Islet precursor cell (in vitro differentiated cells): ENCODE results near the gene MLLT10.
"Not testable (repeated sequence)": the region's sequence is repeated elsewhere in the genome, so short reads cannot be mapped to it uniquely, and the experiment has no call there.

Source experiments
- DNase-seq: peaks from one replicate; pipeline ENCODE4 v3.0.0-alpha.2; 2018

Gene MLLT10

GRCh38 chr10:21707498-21707897, 173.5 kb downstream of the MLLT10 start:
- no peak for DNase-seq

- no peak for DNase-seq
Measured at GRCh38 chr10:21712975-21713374, 178.9 kb downstream of the MLLT10 start.

- no peak for DNase-seq
Measured at GRCh38 chr10:21715531-21716195, 181.6 kb downstream of the MLLT10 start.

- not testable (repeated sequence) for DNase-seq
Measured at GRCh38 chr10:21717437-21718054, 183.5 kb downstream of the MLLT10 start.

DNA sequence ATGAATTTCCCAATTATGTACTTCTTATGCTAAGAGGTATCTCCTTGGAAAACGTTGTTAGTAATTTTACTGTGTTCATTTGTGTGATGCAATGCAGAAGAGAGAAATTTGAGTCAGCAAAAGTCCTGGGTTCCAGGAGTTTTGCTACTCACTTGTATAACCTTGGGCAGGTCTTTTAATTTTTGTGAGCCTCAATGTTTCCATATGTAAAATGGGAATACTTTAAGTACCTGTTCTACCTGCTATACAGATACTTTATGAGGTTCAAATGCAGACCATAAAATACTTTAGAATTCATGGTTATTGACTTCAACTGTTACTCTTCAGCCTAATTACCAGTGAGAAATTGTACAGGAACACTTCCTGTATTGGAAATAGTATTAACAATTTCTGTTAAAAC, 185.5 kb downstream of the MLLT10 start:
- DNase-seq: no peak

GRCh38 chr10:21720090-21720489, 186.1 kb downstream of the MLLT10 start:
- DNase-seq: no peak

- no peak for DNase-seq
Measured at GRCh38 chr10:21721000-21721665, 187.1 kb downstream of the MLLT10 start.

DNA sequence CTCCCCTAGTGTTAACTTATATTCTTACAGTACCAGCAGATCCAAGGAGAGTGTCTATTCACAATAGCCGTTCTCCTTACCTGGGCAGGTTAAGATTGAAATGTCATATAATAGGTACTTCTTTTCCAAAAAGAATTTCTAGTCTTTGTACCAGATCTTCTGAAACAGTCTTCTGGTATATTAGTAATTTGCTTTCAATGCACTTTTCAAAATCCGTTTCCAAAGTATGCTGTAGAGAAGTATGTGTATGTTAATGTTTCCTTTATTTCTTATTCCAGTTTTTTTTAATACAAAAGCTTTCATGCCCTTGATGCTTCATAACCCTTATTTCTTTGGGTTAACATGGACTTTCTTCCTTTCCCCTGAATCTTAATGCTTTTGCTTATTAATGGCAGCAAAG, 188.2 kb downstream of the MLLT10 start:
- DNase-seq: no peak

DNA sequence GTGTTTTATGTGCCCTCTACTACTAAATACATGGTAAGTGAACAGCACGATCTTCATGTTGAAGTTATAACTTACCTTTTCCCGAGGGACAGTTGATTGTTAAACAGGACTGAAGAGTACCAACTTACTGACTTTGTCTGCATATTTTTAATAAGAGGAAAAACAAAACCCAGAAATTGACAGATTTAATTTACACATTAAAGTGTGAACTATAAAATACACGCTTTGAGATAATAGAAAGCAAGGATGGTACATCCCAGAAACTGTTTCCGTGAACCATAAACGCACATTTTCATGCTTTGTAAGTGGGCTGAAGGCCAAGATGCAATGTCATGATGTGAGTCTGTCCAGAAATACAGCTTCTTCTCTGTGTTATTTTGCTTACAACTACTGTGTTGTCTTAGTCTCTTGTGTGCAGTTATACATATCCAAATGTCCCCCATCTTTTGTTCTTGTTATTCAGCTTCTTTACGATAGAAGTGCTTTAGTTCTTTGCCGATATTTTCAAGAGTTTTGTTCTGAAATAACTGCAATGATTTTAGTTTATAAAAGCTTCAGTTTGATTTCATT, 190.1 kb downstream of the MLLT10 start:
- no peak for DNase-seq

DNA sequence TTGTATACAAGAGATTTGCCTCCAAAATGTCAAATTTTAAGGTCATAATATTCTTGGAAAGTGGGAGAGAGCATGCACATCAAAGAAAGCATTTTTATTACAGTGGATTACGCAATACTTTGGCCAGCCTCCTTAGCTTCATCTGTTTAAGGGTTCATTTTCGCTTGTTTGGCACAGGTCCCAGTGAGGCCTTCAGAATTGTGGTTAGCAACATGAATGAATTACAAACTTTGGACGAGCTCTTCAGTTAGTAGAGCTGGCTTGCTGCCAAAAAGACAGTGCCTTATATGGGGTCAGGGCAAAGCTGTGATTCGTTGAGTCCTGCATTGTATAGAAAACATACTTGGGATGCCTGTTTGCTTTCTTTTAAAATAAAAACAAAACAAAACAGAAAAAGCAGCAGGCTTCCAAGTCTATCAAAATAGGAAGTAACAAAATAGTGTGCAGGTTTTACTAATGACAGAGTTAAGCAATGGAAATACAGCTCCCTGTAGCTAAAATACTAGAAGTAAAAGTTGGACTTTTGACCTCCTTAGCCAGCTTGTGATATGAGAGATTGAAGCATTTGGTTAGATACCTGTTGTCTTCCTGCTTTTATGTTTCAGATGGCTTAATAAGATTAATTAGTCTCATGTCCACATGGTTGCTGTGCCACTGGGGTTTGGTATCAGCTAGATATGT, 190.8 kb downstream of the MLLT10 start:
- DNase-seq: no peak

- no peak for DNase-seq
Measured at GRCh38 chr10:21726601-21727225, 192.7 kb downstream of the MLLT10 start.

DNA sequence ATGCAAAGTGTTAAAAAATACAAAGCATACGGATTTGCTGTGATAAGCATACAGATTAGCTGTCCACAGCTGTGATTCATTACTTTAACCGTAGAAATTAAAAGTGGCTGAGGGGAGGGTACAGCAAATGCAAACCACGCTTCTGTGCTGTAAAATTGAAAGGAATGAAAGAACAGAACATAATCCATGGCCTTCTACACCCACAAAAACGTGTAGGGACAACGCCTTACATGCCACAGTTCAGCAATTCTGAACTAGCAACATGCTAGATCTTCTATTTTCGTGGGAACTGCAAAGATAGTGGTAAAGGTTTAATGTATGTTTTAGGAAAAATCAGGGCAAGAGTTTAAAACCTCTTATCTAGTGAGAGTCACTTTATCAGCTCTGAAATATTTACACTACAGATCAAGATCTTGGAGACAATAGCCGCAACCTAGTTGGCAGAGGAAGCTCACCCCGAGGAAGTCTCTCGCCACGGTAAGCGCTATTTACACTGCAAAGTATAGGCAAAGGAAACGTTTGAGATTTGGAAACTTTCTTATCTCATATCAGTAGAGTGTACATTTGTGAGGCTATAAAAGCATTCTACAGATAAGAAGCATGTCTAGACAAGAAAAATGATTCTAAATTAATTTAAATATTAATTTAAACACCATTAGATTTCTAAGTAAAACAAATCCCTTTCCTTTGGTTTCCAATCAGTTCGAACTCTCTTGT, 193.6 kb downstream of the MLLT10 start:
- no peak for DNase-seq

- DNase-seq: no peak
Measured at GRCh38 chr10:21728618-21729017, 194.6 kb downstream of the MLLT10 start.

DNA sequence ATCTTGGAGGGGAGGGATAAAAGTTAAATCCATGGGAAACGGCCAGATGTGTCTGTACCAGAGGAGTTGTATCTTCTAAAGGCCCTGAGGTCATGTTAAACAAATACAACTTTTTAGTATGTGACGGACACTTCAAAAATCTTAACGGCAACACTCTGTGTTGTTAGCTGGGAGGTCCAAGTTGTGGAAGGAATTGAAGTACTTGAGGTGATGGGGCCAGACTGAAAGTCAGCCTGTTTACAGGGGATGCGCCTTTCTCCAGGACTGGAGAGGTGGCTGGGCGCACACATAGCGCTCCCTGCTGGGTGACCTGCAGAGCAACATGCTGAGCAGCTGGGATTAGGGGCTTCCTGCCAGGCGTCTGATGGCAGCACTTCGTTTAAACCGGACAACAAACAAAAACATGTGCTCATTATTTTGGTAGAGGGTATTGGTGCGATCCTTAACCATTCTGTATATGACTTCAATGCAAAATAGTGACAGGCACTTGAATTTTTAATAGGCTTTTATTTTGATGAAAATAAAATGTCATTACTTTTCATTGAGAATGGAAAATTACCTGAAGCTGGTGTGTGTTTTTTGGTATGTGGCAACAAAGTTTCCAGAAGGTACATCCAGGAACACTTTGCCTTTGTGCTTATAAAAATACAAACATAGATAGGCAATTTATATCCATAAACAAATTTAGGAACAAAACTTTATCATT, 198.2 kb downstream of the MLLT10 start:
- peak; percentile 91 for DNase-seq

DNA sequence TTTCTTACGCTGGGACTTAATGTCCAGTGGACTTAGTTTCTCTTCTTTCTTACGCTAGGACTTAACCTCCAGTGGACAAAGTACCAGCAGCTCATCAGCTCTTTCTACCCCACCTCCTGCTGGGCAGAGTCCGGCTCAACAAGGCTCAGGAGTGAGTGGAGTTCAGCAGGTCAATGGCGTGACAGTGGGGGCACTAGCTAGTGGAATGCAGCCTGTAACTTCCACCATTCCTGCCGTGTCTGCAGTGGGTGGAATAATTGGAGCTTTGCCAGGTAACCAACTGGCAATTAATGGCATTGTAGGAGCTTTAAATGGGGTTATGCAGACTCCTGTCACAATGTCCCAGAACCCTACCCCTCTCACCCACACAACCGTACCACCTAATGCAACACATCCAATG, 199.7 kb downstream of the MLLT10 start:
- no peak for DNase-seq

DNA sequence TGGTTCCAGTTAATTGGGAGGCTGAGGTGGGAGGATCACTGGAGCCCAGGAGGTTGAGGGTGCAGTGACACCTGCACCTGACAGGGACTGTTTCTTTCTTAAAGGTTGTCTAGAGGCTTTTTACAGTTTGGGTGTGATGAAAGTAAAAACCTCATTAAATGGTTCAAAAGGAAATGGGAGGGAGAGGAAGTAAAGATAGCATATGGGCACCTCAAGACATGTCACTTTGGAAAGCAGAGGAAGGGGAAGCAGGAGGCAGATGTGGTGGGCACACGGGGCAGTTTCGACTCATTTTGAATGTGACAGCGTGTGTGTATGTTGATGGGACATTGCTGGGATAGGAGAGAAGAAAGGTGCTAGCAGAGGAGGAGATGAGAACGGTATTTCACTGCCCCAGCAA, 203.1 kb downstream of the MLLT10 start:
- DNase-seq: no peak

- no peak for DNase-seq
Measured at GRCh38 chr10:21740989-21741388, 207.0 kb downstream of the MLLT10 start.

- no peak for DNase-seq
Measured at GRCh38 chr10:21742740-21743412, 208.8 kb downstream of the MLLT10 start.

DNA sequence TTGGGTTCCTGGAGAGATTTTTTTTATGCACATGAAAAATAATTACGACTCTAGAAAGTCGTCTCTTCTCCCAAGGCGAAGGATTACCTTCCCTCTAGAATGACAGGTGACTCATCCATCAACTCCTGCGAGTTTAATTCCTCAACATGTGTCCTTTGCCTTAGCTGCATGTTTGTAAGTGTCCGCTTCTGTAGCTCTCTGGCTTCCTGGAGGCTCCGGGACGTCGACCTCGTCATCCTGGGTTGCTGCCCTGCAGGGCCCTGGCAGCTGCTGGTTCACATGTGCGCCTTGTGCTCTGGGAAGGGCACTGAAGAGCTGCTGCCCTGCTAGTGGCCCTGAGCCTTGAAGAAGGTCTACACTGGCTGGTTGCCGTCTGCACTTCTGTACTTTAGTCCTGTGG, 210.2 kb downstream of the MLLT10 start:
- no peak for DNase-seq

DNA sequence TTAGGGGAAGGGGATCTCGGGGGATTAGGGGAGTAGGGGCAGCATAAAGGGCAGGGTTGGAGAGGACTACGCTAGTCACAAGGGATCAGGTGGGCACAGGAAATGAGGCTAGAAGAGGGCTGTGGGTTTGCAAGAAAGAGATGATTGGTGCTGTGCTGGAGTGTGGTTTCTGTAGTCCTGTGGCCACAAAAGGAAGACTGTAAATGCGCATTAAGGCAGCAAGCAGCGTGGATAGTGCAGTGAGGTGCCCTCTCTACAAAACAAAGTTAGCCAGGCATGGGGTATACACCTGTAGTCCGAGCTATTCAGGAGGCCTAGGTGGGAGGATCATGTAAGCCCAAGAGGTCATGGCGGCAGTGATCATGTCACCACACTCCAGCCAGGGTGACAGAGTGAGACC, 212.1 kb downstream of the MLLT10 start:
- no peak for DNase-seq

GRCh38 chr10:21747809-21748208, 213.8 kb downstream of the MLLT10 start:
- no peak for DNase-seq
